GM19238 (cell line): ENCODE measurements around the gene EXOC3L2.

Experiments used
- DNase-seq: peaks from one replicate; pipeline ENCODE4 v3.0.0; 2011; ENCODE audit warnings: low spot score; ENCODE audit not compliant: insufficient read length

The EXOC3L2 gene

DNA sequence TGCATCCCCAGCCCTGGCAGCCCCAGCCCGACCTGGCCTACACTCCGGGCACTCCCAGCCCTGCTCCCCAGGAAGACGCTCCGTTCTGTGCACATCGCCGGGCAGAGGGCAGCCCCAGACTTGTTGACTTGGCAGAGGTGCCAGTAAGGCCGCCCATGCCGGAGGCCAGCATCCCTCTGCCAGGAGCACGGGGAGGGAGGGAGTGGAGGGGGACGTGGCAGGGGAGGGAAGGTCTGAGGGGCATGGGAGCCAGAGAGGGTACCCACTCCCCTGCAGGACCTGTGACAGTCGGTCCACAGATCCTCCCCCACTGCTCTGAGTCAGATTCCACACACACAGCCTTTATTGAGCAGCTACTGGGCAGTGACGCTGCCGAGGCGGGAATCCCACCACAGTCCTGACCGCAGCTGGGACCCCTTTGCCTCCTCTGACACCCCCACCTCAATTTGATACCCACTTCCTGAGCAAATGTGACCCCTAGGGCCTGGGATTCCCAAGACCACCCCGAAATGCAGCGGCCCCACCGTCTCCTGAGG lies 82.5 kb downstream of the EXOC3L2 start:
- no peak for DNase-seq
